ENCODE results near the gene ZNF541. TPM values are rescaled to one million over a fixed set of nuclear protein-coding genes. Genes with fewer than 3 reads are reported as not detected.

ZNF541 gene
- total RNA-seq, 1 experiment from 2014 or later, result 0.15 TPM

GRCh38 chr19:47593860-47594259 is 20.9 kb upstream of the ZNF541 start:
- CTCF ChIA-PET, result no interaction called here
- DNase-seq (ENCODE audit: low read depth, low spot score), result no peak
- POLR2A ChIA-PET, result no interaction called here
- H3K27me3 ChIP-seq (ENCODE audit: control insufficient read depth, insufficient read depth, low read length), result no peaks in the 10 kb centered on the region
- no peak for ATAC-seq
- BruUV-seq (replicated peaks), result no TSS peak
- no peaks in the 10 kb centered on the region for H3K36me3 ChIP-seq (ENCODE audit: control insufficient read depth, insufficient read depth, low read length)
- intact Hi-C loops (cut with micrococcal nuclease; ENCODE audit: unreplicated experiment), result no loop called here
- no peaks in the 10 kb centered on the region for H3K9me3 ChIP-seq (ENCODE audit: control insufficient read depth, insufficient read depth, low read depth, low read length)
- no peak for TF ChIP-seq SIN3A (IDR thresholded peaks at IDR 0.05; ENCODE audit: borderline replicate concordance, insufficient read depth, low read depth, low read length)
- no peak for TF ChIP-seq REST (IDR thresholded peaks at IDR 0.05; ENCODE audit: insufficient read depth in 1 of 2, low read depth in 2 of 2, low read length in 1 of 2)
- no peak for TF ChIP-seq TCF7L2 (IDR thresholded peaks at IDR 0.05; ENCODE audit: low read depth, low read length)
- no peak for TF ChIP-seq POLR2AphosphoS5 (IDR thresholded peaks at IDR 0.05; ENCODE audit: low read depth, low read length)
- no peak for TF ChIP-seq CTCF (IDR thresholded peaks at IDR 0.05)
- no peak overlapping the region for H3K4me3 ChIP-seq (ENCODE audit: low read depth in 2 of 2, low read length in 2 of 2)
- in situ Hi-C loops (cut with HindIII; ENCODE audit: low pct_unique_long_range_greater_than_20kb, low sequenced_read_pairs), result no loop called here
- H3K27ac ChIP-seq (ENCODE audit: low read length), result no peak overlapping the region
- H3K4me1 ChIP-seq (ENCODE audit: control insufficient read depth, insufficient read depth, low read length), result peaks cover 5% of the 10 kb centered on the region

GRCh38 chr19:47589824-47590223 is 16.9 kb upstream of the ZNF541 start:
- Histone ChIP-seq H3K27me3 (ENCODE audit: control insufficient read depth, insufficient read depth, low read length) (no peaks in the 10 kb centered on the region), H3K27ac (ENCODE audit: low read length) (no peak overlapping the region), H3K4me3 (ENCODE audit: low read depth in 2 of 2, low read length in 2 of 2) (no peak overlapping the region), H3K4me1 (ENCODE audit: control insufficient read depth, insufficient read depth, low read length) (no peaks in the 10 kb centered on the region), H3K36me3 (ENCODE audit: control insufficient read depth, insufficient read depth, low read length) (no peaks in the 10 kb centered on the region), H3K9me3 (ENCODE audit: control insufficient read depth, insufficient read depth, low read depth, low read length) (no peaks in the 10 kb centered on the region)
- POLR2A ChIA-PET, result no interaction called here
- no TSS peak for BruUV-seq (replicated peaks)
- DNase-seq (ENCODE audit: low read depth, low spot score) (no peak), ATAC-seq (no peak)
- in situ Hi-C loops (cut with HindIII; ENCODE audit: low pct_unique_long_range_greater_than_20kb, low sequenced_read_pairs) (no loop called here), intact Hi-C loops (cut with micrococcal nuclease; ENCODE audit: unreplicated experiment) (no loop called here)
- CTCF ChIA-PET, result no interaction called here
- TF ChIP-seq CTCF (IDR thresholded peaks at IDR 0.05), result no peak
- TF ChIP-seq TCF7L2 (IDR thresholded peaks at IDR 0.05; ENCODE audit: low read depth, low read length), result no peak
- TF ChIP-seq REST (IDR thresholded peaks at IDR 0.05; ENCODE audit: insufficient read depth in 1 of 2, low read depth in 2 of 2, low read length in 1 of 2), result no peak
- TF ChIP-seq SIN3A (IDR thresholded peaks at IDR 0.05; ENCODE audit: borderline replicate concordance, insufficient read depth, low read depth, low read length), result no peak
- TF ChIP-seq POLR2AphosphoS5 (IDR thresholded peaks at IDR 0.05; ENCODE audit: low read depth, low read length), result no peak

Data from Panc1 (cell line).